H54 (cell line): Measurements from ENCODE around the gene RSPH1.

ENCODE experiments used
- DNase-seq: peaks from one replicate; pipeline ENCODE4 v3.0.0; 2011; ENCODE audit warnings: low spot score, mixed read lengths; ENCODE audit not compliant: insufficient read length
- FAIRE-seq: peaks from 3 replicates; lab custom pipeline; 2011; peaks lifted over from hg19 to GRCh38; lab: Jason Lieb, UNC
- POLR2A ChIP-seq: IDR thresholded peaks from 2 replicates; pipeline ENCODE4 v1.6.1; 2011; ENCODE audit warnings: low read depth, mild to moderate bottlenecking, low read length

The RSPH1 gene

GRCh38 chr21:42495765-42496119 lies 282 bp downstream of the RSPH1 start:
- TF ChIP-seq POLR2A = no peak
- DNase-seq = no peak
- FAIRE-seq = no peak

DNA sequence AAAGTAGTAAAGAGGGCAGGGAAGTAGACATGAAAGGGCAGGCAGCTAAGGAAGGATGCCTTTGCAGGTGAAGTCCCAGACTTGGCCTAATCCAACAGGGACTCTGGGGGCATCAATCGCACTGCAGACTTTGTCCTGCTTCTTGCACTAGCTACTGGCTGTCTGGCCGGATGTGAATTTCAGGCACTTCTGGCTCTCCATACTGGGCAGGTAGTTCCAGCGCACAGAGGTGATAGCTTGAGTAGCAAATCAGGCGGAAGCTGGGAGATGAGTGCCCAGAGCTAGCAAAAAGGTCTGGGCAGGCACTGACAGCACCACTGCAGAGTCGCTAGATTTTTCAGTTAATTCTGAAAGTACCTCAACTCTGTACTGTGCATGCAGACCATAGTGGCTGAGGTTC lies 997 bp downstream of the RSPH1 start:
- FAIRE-seq (no peak), DNase-seq (no peak)
- no peak for TF ChIP-seq POLR2A

DNA sequence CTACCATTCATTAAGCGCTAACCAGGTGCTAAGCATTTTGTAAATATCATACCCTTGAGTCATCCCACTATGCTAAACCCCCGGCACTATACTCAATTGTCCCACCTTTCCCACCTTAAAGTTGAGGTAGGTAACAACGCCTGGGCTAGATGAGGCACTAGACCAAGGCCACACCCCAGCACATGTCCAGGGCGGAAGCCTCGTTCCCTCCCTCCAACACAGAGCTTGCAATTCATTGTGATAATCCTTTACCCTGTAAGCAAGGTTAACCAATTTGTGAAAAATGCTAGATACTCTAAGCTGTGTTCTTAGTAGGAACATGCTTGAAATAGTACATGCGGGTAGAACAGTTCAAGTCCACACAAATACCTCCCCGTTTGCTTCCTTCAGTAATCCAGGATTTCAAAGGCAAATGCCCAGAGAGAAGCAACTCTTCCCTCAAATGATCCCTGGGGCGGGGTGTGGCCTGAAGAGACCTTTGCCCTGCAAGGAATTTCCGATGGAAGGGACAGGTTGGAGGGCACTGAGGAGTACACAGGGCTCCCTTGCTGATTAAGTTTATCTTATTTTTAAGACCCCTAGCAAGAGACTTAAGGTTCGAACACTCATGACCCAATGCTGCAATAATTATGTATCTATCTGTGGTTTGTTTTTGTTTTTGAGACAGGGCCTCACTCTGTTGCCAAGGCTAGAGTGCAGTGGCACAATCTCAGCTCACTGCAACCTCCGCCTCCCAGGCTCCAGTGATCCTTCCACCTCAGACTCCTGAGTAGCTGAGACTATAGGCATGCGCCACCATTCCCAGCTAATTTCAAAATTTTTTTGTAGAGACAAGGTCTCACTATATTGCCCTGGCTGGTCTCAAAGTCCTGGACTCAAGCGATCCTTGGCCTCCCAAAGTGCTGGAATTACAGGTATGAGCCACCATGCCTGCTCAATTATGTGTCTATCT lies 2.6 kb downstream of the RSPH1 start:
- TF ChIP-seq POLR2A = no peak
- no peak for FAIRE-seq
- no peak for DNase-seq

- DNase-seq = no peak
- FAIRE-seq = no peak
- no peak for TF ChIP-seq POLR2A
These were observed 3.8 kb downstream of the RSPH1 start for GRCh38 chr21:42492201-42492600.

DNA sequence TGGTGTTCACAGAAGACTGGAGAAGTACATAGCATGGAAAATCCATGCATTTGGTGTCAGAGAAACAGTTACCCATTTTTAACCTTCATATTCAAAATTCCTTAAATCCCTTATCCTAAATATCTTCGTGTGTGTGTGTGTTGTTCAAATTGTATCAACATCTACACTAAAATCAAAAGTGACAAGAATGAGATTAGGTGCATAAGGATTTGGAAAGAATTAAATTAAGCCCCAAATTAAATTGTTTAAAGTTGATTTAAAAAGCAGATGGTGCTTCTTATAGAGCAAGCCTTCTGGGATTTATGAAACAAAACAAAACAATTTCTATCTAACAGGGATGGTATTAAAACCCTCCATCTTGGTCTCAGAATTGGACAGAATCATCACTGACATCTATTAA lies 4.7 kb downstream of the RSPH1 start:
- no peak for TF ChIP-seq POLR2A
- no peak for FAIRE-seq
- no peak for DNase-seq

GRCh38 chr21:42490720-42491119 lies 5.3 kb downstream of the RSPH1 start:
- no peak for TF ChIP-seq POLR2A
- FAIRE-seq = no peak
- no peak for DNase-seq

DNA sequence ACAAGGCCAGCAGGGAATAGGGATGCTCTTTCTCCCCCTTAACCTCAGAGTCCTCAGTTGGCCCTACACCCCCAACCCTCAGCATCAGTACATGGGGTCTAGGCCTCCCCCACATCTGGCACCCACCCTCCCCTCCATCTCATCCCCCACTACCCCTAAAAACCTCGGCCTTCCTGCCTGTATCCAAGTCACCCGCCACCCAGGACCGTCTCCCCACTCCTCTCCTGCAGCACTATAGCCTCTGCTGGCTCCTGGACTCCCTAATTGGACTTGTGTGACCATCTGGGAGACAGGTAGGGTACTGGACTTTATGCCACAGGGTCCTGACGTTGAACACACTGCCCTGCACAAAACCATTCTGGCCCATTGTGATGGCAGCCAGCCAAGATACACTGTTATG lies 6.0 kb downstream of the RSPH1 start:
- no peak for TF ChIP-seq POLR2A
- no peak for FAIRE-seq

GRCh38 chr21:42489006-42489563 lies 6.9 kb downstream of the RSPH1 start:
- FAIRE-seq = no peak
- no peak for DNase-seq
- TF ChIP-seq POLR2A = no peak

More for the DNA sequence above, 6.0 kb downstream of the RSPH1 start:
- no peak for DNase-seq

- DNase-seq (no peak), FAIRE-seq (no peak)
- no peak for TF ChIP-seq POLR2A
These were observed 9.5 kb downstream of the RSPH1 start for GRCh38 chr21:42486531-42486930.

- no peak for FAIRE-seq
- TF ChIP-seq POLR2A = no peak
- no peak for DNase-seq
These were observed 10.0 kb downstream of the RSPH1 start for GRCh38 chr21:42486072-42486471.

DNA sequence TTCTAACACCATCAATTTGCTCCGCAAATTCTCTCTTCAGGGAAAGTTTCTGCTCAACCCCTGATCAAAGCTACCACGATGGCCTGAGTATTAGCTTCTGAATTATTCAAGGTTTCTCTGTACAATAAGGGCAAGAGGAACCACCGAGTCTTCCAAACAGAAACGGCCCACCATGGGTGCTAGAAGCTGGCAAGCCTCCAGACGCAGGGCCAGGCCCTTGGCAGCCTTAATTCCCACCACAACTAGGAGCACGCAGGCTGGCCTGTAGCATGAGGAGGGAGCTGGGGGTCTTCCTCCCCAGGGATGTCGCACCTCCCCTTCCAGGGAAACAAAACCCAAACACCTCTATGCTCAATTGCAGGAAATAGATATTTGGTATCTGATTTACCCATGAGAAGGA lies 11.1 kb downstream of the RSPH1 start:
- no peak for TF ChIP-seq POLR2A
- DNase-seq (no peak), FAIRE-seq (no peak)

DNA sequence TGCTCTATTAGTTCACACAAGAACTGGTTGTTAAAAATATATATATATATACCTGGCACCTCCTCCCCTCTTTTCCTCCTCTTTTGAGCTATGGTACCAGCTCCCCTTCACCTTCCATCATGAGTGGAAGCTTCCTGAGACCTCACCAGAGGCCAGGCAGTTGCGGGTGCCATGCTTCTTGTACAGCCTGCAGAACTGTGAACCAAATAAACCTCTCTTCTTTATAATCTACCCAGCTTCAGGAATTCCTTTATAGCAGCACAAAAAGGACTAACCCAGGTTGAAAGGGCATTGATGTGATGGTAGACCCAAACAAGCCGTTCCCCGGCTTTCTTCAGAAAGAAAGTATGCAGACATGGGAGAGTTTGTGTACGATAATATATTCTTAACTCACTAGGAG lies 14.9 kb downstream of the RSPH1 start:
- FAIRE-seq = no peak
- TF ChIP-seq POLR2A = no peak
- DNase-seq = no peak

DNA sequence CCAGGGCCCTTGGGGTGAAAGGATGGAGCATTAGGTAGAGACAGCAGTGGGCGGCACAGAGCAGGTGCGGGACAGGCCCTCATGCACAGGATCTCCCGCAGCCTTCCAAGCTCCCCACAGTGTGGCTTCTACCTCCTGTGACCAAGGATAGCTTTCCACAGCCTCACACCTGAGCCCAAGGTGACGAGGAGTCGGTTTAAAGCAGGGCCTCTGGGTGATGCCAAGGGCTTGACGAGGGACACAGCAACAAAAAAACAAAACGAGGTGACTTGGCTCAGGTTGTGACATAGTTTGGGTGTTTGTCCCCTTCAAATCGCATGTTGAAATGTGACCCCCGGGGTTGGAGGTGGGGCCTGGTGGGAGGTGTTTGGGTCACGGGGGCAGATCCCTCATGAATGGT lies 15.3 kb downstream of the RSPH1 start:
- no peak for FAIRE-seq
- no peak for DNase-seq
- TF ChIP-seq POLR2A = no peak

GRCh38 chr21:42479582-42479981 lies 16.4 kb downstream of the RSPH1 start:
- no peak for DNase-seq
- TF ChIP-seq POLR2A = no peak
- FAIRE-seq = no peak

- DNase-seq (no peak), FAIRE-seq (no peak)
These were observed 17.5 kb downstream of the RSPH1 start for GRCh38 chr21:42478504-42478903.

More at GRCh38 chr21:42478504-42478903, 17.5 kb downstream of the RSPH1 start:
- TF ChIP-seq POLR2A = no peak
